CD4-positive, CD25-positive, alpha-beta regulatory T cell (primary cell): ENCODE measurements around the gene LRRC4C. TPM values are rescaled to one million over a fixed set of nuclear protein-coding genes. Genes with fewer than 3 reads are reported as not detected.
A peak's percentile ranks its signal among the peaks of the same experiment; 100 is the strongest.

ENCODE experiments used
- ATAC-seq, 2 donors: fragments of 150-1000 bp; cut with Tn5 transposase; one replicate each; pipeline ENCODE4 v1.10.0; 2021; ENCODE audit warnings: low read depth in 2 of 2, moderate number of reproducible peaks in 2 of 2, moderate library complexity in 1 of 2
- DNase-seq, 3 donors: peaks; one replicate each; pipeline versions ENCODE4 v3.0.0 to v3.0.0-alpha.2; 2012 to 2022; ENCODE audit warnings: mixed read lengths in 1 of 3
- H3K27ac ChIP-seq: one replicate; pipeline ENCODE4 v1.7.0; 2013; ENCODE audit warnings: mild to moderate bottlenecking, low read length; ENCODE audit not compliant: insufficient read depth, poor library complexity, severe bottlenecking
- H3K27me3 ChIP-seq: one replicate; pipeline ENCODE4 v1.7.0; 2013; ENCODE audit warnings: low read length; ENCODE audit not compliant: control insufficient read depth, insufficient read depth
- H3K36me3 ChIP-seq: one replicate; pipeline ENCODE4 v1.7.0; 2013; ENCODE audit warnings: mild to moderate bottlenecking, low read length, moderate library complexity; ENCODE audit not compliant: control insufficient read depth, insufficient read depth
- H3K4me1 ChIP-seq: 2 replicates; pipeline ENCODE4 v1.7.0; 2013; ENCODE audit warnings: mild to moderate bottlenecking, low read length; ENCODE audit not compliant: insufficient read depth, control insufficient read depth, poor library complexity, severe bottlenecking
- H3K4me3 ChIP-seq: one replicate; pipeline ENCODE4 v1.7.0; 2013; ENCODE audit warnings: low read depth, mild to moderate bottlenecking, low read length, moderate library complexity
- H3K9me3 ChIP-seq, 2 experiments: 1 replicate in 1 of 2; 2 replicates in 1 of 2; pipeline ENCODE4 v1.7.0; 2013; ENCODE audit warnings: low read length in 2 of 2, mild to moderate bottlenecking in 1 of 2, moderate library complexity in 1 of 2; ENCODE audit not compliant: control insufficient read depth in 2 of 2
- H3K27ac Mint-ChIP-seq, 3 donors: one replicate each; pipeline ENCODE4 v1.8.0; 2020 to 2022; ENCODE audit warnings: mild to moderate bottlenecking in 3 of 3, mixed read lengths in 3 of 3, moderate library complexity in 2 of 3
- H3K27me3 Mint-ChIP-seq: one replicate; pipeline ENCODE4 v1.8.0; 2022; ENCODE audit warnings: mild to moderate bottlenecking, mixed read lengths
- H3K36me3 Mint-ChIP-seq: one replicate; pipeline ENCODE4 v1.8.0; 2020; ENCODE audit warnings: mixed read lengths
- H3K4me1 Mint-ChIP-seq, 4 donors: one replicate each; pipeline ENCODE4 v1.8.0; 2020 to 2022; ENCODE audit warnings: mixed read lengths in 4 of 4, mild to moderate bottlenecking in 1 of 4
- H3K4me3 Mint-ChIP-seq, 4 donors: one replicate each; pipeline ENCODE4 v1.8.0; 2020 to 2022; ENCODE audit warnings: mild to moderate bottlenecking in 4 of 4, mixed read lengths in 4 of 4, moderate library complexity in 3 of 4
- H3K9me3 Mint-ChIP-seq, 7 donors: one replicate each; pipeline ENCODE4 v1.8.0; 2020 to 2022; ENCODE audit warnings: mixed read lengths in 7 of 7, mild to moderate bottlenecking in 3 of 7, moderate library complexity in 2 of 7
- polyA plus RNA-seq, 4 donors: library from polyadenylated mRNA; unstranded; fragments of 300-500 nt; fragmentation: Illumina TruSeq; gene quantifications; one replicate each; pipeline ENCODE4 v1.2.3, GENCODE V29; 2021
- total RNA-seq: library from RNA; stranded (reverse); gene quantifications from one replicate; pipeline ENCODE4 v1.2.3, GENCODE V29; 2022

LRRC4C gene
- total and polyA plus RNA-seq, 5 donors from 2014 or later: not detected

DNA sequence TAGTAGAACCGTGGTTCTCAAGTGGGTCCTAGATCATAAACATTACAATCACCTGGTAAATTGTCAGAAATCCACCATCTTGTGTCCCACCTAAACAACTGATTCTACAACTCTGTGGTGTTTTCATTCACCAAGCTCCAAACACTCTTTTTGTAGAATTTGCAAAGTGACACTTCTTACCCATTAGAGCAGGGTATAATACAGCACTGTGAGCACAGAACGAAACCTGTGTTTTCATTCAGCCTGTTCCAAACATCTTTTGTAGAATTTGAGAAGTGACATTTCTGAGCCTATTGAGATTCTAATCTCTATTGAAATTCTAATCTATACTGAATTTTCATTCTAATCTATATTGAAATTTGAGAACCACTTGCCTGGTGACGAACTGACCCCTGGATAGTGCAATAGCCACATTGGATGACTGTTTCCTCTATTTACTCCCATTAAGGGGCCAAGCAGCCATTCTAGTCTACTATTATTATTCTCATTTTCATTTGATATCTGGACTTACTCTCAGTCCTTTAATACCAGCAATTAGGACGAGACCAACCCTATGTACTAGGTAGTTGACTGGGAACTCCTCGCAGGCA, 616.6 kb downstream of the LRRC4C start:
- Mint-ChIP-seq H3K4me1 (no peaks in the 10 kb centered on the region), H3K27ac (no peak overlapping the region), H3K36me3 (no peaks in the 10 kb centered on the region), H3K9me3 (peaks cover 3 to 20% (median 14%) of the 10 kb centered on the region in 7 donors), H3K4me3 (no peak overlapping the region), H3K27me3 (no peaks in the 10 kb centered on the region)
- Histone ChIP-seq H3K27me3 (no peaks in the 10 kb centered on the region), H3K36me3 (no peaks in the 10 kb centered on the region), H3K9me3 (peaks cover 0 to 6% of the 10 kb centered on the region in 2 experiments), H3K27ac (no peak overlapping the region), H3K4me1 (no peaks in the 10 kb centered on the region), H3K4me3 (no peak overlapping the region)
- ATAC-seq (no peak), DNase-seq (no peak)

DNA sequence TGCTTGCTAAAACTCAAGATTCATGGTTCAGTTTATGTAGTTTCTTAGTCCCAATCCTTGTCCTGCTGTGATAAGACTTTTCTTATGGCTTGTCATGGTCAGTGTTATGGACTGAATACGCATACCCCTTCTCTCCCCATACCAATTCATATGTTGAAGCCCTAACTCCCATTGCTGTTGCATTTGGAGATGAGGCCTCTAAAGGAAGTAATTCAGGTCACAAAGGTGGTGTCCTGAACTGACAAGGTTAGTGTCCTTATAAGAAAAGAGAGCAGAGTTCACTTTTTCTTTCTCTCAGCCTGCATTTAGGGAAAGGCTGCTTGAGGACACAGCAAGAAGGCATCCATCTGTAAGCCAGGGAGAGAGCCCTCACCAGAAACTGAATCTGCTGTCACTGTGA, 618.2 kb downstream of the LRRC4C start:
- H3K4me3 Mint-ChIP-seq: no peak overlapping the region
- no peaks in the 10 kb centered on the region for H3K27me3 ChIP-seq
- no peaks in the 10 kb centered on the region for H3K36me3 ChIP-seq
- no peak for DNase-seq
- H3K4me3 ChIP-seq: no peak overlapping the region
- peaks cover 0 to 6% of the 10 kb centered on the region in 2 experiments for H3K9me3 ChIP-seq
- H3K4me1 ChIP-seq: no peaks in the 10 kb centered on the region
- H3K9me3 Mint-ChIP-seq: peaks cover 3 to 26% (median 9%) of the 10 kb centered on the region in 7 donors
- no peak for ATAC-seq
- no peak overlapping the region for H3K27ac ChIP-seq
- no peak overlapping the region for H3K27ac Mint-ChIP-seq
- H3K27me3 Mint-ChIP-seq: no peaks in the 10 kb centered on the region
- no peaks in the 10 kb centered on the region for H3K4me1 Mint-ChIP-seq
- H3K36me3 Mint-ChIP-seq: no peaks in the 10 kb centered on the region

DNA sequence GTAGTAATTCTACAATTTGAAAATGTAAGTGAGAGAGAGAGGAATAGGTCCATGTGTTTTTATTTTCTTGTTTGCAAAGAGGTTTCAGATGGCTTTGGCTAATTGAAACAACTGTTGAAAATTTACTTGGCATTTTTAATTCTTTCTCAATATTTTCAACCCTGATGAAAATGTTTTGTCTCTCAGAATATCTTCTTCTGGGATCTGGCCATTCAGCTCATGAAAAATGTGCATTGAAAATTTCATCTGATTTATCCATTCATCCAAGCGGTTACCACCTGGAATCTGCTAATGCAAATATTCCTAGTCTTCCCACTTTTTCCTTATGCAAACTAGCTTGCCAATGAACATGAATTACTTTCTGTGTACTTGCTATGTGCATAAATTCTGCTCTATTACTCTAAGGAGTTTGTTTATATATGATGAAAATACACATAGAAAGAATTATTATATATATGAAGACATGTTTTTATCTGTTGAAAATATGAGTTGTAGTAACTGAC, 621.2 kb downstream of the LRRC4C start:
- peaks cover 2 to 32% (median 3%) of the 10 kb centered on the region in 7 donors for H3K9me3 Mint-ChIP-seq
- ATAC-seq: no peak

DNA sequence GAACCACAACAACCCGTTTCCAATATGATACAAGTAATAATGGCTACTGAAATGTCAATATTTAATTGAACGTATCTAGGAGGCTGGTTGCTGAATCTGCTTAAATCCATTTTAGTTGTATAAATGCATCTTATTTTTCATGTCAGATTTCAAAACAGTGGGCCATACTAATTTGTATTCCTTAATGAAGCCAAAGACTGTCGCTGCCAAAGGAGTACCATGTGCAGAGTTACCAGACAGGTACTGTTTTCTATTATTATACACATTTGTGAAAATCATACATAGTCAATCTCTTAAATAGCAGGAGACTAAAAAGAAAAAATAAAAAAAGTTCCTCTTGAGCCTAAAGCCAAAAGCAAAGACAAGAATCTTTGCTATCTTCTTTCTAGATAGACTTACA, 632.3 kb downstream of the LRRC4C start:
- ATAC-seq (no peak), DNase-seq (no peak)
- Histone ChIP-seq H3K27me3 (no peaks in the 10 kb centered on the region), H3K36me3 (no peaks in the 10 kb centered on the region), H3K27ac (no peak overlapping the region), H3K4me3 (no peak overlapping the region), H3K4me1 (no peaks in the 10 kb centered on the region), H3K9me3 (peaks cover 0 to 8% of the 10 kb centered on the region in 2 experiments)
- H3K27me3 Mint-ChIP-seq: no peaks in the 10 kb centered on the region
- no peaks in the 10 kb centered on the region for H3K4me1 Mint-ChIP-seq
- peaks cover 2 to 47% (median 10%) of the 10 kb centered on the region in 7 donors for H3K9me3 Mint-ChIP-seq
- no peaks in the 10 kb centered on the region for H3K36me3 Mint-ChIP-seq
- no peak overlapping the region for H3K27ac Mint-ChIP-seq
- H3K4me3 Mint-ChIP-seq: no peak overlapping the region

More for the DNA sequence above, 621.2 kb downstream of the LRRC4C start:
- H3K4me1 ChIP-seq: no peaks in the 10 kb centered on the region
- H3K9me3 ChIP-seq: peaks cover 0 to 6% of the 10 kb centered on the region in 2 experiments
- Mint-ChIP-seq H3K4me3 (no peak overlapping the region), H3K27ac (no peak overlapping the region), H3K27me3 (no peaks in the 10 kb centered on the region), H3K4me1 (no peaks in the 10 kb centered on the region), H3K36me3 (no peaks in the 10 kb centered on the region)
- DNase-seq: no peak
- no peak overlapping the region for H3K4me3 ChIP-seq
- no peak overlapping the region for H3K27ac ChIP-seq
- no peaks in the 10 kb centered on the region for H3K36me3 ChIP-seq
- no peaks in the 10 kb centered on the region for H3K27me3 ChIP-seq

DNA sequence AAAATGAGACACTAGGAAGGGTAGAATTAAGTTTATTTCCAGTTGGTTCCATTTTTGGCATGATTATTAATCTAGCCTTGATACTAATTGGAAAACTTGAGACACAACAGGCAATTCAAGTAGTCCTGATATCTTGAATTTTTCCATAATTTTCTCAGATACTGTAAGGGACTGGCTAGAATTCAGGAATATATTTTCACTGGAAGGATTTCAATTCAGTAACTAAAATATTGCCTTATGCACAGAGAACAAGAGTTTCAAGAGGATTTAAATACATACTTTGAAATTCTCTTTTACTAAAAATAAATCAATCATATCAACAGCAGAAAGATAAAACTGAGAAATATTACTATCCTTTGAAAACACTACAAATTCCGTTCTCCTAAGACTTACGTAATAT, 632.9 kb downstream of the LRRC4C start:
- Histone ChIP-seq H3K9me3 (peaks cover 0 to 8% of the 10 kb centered on the region in 2 experiments), H3K36me3 (no peaks in the 10 kb centered on the region), H3K4me3 (no peak overlapping the region), H3K27me3 (no peaks in the 10 kb centered on the region), H3K4me1 (no peaks in the 10 kb centered on the region), H3K27ac (no peak overlapping the region)
- ATAC-seq (no peak), DNase-seq (no peak)
- Mint-ChIP-seq H3K36me3 (no peaks in the 10 kb centered on the region), H3K27ac (no peak overlapping the region), H3K4me1 (no peaks in the 10 kb centered on the region), H3K9me3 (peaks cover 2 to 49% (median 12%) of the 10 kb centered on the region in 7 donors), H3K27me3 (no peaks in the 10 kb centered on the region), H3K4me3 (no peak overlapping the region)

DNA sequence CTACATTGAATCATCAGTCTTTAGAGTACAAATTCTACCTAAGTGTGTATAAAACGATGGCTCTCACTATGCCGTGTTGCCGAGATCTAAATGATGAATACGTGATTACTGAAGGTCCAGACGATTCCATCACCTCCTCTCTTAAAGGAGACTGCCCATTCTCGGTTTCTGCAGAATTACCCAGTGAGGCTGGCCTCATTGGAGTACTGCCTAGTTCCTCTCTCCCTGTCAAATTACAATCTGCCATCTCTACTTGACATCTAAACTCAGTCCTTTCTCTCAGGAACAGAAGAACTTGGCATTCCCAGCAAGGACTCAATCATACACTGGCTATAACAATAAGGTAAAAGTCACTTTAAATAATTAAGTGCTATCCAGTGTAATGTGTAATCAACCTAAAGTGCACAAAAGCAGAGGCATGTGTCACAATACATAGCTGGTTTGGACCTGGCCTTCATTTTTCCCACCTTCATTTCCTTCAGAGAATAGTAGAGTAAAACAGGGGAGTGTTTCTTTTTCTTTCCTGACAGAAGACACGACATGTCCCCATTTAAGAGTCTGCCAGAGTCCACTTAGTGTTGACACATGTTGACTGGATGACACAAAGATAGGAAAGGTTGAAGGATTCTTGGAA, 634.1 kb downstream of the LRRC4C start:
- Histone ChIP-seq H3K4me3 (no peak overlapping the region), H3K36me3 (no peaks in the 10 kb centered on the region), H3K4me1 (no peaks in the 10 kb centered on the region), H3K27ac (no peak overlapping the region), H3K9me3 (peaks cover 0 to 8% of the 10 kb centered on the region in 2 experiments), H3K27me3 (no peaks in the 10 kb centered on the region)
- no peak overlapping the region for H3K4me3 Mint-ChIP-seq
- peaks cover 1 to 49% (median 8%) of the 10 kb centered on the region in 7 donors for H3K9me3 Mint-ChIP-seq
- DNase-seq: no peak
- H3K27ac Mint-ChIP-seq: no peak overlapping the region
- H3K36me3 Mint-ChIP-seq: no peaks in the 10 kb centered on the region
- no peaks in the 10 kb centered on the region for H3K27me3 Mint-ChIP-seq
- no peaks in the 10 kb centered on the region for H3K4me1 Mint-ChIP-seq
- no peak for ATAC-seq

DNA sequence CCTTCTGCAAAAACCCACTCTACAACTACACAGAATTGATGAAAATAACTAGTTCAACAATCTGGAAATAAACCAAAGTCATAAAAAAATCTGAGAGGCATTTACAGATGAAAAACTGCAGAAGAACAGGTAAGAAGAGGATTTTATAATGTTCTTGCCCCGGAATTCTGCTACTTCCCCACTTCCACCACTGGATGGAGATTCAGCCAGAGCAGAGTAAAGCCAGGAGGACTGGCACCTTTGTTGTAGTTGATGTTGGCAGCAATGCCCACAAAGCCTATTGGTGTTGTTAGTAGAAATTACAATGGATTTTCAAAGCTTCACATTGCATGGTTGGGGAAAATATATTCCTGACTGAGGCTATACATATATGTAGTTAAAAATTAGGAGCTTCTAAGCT, 640.2 kb downstream of the LRRC4C start:
- no peak overlapping the region for H3K4me3 ChIP-seq
- no peak overlapping the region for H3K4me3 Mint-ChIP-seq
- H3K27ac Mint-ChIP-seq: no peak overlapping the region
- no peaks in the 10 kb centered on the region for H3K36me3 ChIP-seq
- DNase-seq (no peak), ATAC-seq (no peak)
- no peak overlapping the region for H3K27ac ChIP-seq
- peaks cover 0 to 3% of the 10 kb centered on the region in 2 experiments for H3K9me3 ChIP-seq
- no peaks in the 10 kb centered on the region for H3K27me3 ChIP-seq
- peaks cover 1 to 37% (median 13%) of the 10 kb centered on the region in 7 donors for H3K9me3 Mint-ChIP-seq
- no peaks in the 10 kb centered on the region for H3K27me3 Mint-ChIP-seq
- H3K4me1 Mint-ChIP-seq: no peaks in the 10 kb centered on the region
- no peaks in the 10 kb centered on the region for H3K36me3 Mint-ChIP-seq
- no peaks in the 10 kb centered on the region for H3K4me1 ChIP-seq

DNA sequence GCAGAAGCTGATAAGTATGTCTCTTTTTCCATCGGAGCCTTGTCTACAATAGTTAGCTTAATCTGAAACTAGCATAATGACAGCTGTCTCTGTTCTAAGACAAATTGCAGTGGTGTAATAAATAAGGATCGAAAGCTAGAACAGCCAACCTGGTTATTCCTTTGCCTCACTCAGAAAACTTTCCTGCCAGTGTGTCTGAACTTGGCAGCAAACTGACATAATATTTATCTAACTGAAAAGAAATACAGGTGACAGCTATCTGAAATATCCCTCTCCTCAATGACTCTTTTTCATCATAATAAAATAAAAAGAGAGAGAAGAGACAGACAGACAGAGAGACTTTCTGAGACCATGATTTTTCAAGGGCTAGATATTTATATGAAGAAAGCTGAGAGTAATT, 642.5 kb downstream of the LRRC4C start:
- peak overlapping the region in 1 of 4 donors; percentile 38 for H3K4me3 Mint-ChIP-seq
- H3K36me3 Mint-ChIP-seq: no peaks in the 10 kb centered on the region

More for the DNA sequence above, 642.5 kb downstream of the LRRC4C start:
- Histone ChIP-seq H3K4me1 (no peaks in the 10 kb centered on the region), H3K9me3 (peaks cover 3 to 5% of the 10 kb centered on the region in 2 experiments), H3K36me3 (no peaks in the 10 kb centered on the region), H3K27ac (no peak overlapping the region), H3K4me3 (no peak overlapping the region), H3K27me3 (no peaks in the 10 kb centered on the region)
- DNase-seq (no peak), ATAC-seq (no peak)
- Mint-ChIP-seq H3K4me1 (no peaks in the 10 kb centered on the region), H3K27ac (no peak overlapping the region), H3K9me3 (peaks cover under 1 to 26% (median 12%) of the 10 kb centered on the region in 7 donors), H3K27me3 (no peaks in the 10 kb centered on the region)
